Stimulated activated CD8-positive, alpha-beta memory T cell treated with anti-CD3 and anti-CD28 coated beads, Interleukin-12 subunit alpha, Interleukin-12 subunit beta, amount 100 ng/mL, for 24 hours (primary cell): ENCODE measurements around the gene SSTR3.

Source experiments
- DNase-seq: peaks from one replicate; pipeline ENCODE4 v3.0.0-alpha.2; 2020; ENCODE audit errors: extremely low read depth

Gene SSTR3

GRCh38 chr22:37167981-37168647 lies 44.2 kb downstream of the SSTR3 start:
- no peak for DNase-seq

- no peak for DNase-seq
Observed at GRCh38 chr22:37167176-37167980, 44.9 kb downstream of the SSTR3 start.

- DNase-seq = no peak
Observed at GRCh38 chr22:37166675-37167066, 45.6 kb downstream of the SSTR3 start.

- DNase-seq = no peak
Observed at GRCh38 chr22:37165940-37166674, 46.2 kb downstream of the SSTR3 start.

GRCh38 chr22:37165066-37165465 lies 47.2 kb downstream of the SSTR3 start:
- no peak for DNase-seq

- no peak for DNase-seq
Observed at GRCh38 chr22:37164505-37164887, 47.8 kb downstream of the SSTR3 start.

GRCh38 chr22:37163575-37164504 lies 48.4 kb downstream of the SSTR3 start:
- DNase-seq = peak; percentile 52

DNA sequence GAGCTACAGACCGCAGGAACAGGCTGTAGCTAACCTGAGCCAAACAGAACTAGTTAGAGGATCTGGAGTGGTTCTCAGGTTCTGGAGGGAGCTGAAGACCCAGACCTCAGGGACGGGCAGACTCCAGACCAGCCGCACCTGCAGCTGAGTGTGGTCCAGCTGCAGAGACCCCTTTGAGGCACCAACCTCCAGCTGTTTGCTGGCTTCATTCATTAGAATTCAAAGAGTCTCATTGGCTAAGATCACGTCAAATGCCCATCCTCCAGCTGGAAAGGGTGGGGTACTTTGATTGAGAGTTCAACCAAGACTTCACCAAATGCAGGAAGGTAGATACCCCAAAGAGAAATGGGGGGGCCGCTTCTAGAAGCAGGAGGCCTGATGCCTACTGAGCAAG lies 49.2 kb downstream of the SSTR3 start:
- no peak for DNase-seq

DNA sequence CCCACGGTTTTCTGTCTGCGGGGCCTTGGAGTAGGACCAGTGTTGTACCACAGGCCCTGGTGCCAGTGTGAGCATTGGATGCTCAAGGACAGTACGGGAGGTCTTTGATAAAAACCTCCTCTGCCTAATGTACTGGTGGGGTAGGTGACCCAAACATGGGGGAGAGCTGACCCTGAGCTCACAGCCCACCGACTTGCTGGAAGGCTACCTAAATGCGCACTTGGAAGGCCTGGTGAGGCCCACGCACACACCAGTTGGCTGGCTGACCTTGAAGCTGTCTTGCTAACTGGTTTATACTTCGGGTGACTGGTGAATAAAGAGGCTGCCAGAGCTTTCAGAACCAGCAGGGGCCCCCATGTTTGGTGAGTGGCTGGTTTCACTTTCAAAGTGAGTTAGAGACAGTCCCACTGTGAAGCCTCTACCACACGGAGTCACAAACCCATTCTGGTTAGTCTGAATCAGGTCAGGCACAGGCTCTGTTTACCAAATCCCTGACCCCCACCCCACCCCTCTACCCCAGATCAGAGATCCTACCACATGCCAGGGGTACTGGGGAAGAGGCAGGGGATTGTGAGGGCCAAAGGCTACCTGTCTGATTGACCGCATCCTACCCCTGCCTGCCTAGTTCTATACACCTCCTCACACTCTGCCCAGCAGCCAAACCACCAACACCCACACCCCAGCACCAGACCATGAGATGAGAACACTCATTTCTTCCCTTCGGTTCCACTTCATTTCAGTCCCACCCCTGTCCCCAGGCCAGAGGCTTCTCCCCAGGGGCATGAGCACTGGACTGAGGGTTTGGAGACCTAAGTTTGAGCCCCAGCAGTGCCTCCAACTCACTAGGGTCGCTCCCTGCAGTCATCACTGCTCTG lies 49.8 kb downstream of the SSTR3 start:
- peak; percentile 58 for DNase-seq

- no peak for DNase-seq
Observed at GRCh38 chr22:37161443-37161842, 50.8 kb downstream of the SSTR3 start.

DNA sequence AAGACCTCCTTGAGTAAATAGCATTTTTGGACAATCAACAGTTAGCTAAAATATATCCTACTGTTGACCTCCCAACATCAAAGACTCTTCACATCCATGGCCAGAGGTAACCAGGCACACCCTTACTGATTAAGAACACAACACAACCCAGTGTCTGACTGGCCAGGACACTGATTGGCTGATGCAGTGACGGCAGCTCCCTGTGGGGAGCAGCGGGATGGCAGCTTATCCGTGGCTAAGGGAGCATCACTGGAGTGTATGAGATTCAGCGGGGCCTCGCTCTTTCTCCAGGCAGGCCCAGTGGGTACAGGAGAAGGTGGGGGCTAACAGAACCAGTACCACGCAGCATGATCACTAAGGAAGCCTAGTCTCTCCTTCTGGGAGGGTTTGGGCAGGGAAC lies 52.2 kb downstream of the SSTR3 start:
- no peak for DNase-seq

DNA sequence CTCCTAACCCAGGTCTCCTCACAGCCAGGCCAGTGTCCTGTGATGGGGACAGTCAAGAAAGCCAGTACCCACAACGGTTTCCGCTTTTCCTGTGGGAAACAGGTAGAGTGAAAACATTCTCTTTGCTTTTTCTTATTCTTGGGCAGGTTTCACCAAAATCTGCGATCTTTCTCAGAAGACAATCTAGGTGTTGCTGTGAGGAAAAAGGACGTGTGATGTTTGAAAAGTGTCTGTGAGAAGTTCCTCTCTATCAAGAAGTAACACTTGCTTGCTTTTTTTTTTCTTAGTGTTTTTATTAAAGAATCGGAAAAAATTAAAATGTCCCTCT lies 53.4 kb downstream of the SSTR3 start:
- no peak for DNase-seq

GRCh38 chr22:37157516-37158285 lies 54.6 kb downstream of the SSTR3 start:
- DNase-seq = no peak

DNA sequence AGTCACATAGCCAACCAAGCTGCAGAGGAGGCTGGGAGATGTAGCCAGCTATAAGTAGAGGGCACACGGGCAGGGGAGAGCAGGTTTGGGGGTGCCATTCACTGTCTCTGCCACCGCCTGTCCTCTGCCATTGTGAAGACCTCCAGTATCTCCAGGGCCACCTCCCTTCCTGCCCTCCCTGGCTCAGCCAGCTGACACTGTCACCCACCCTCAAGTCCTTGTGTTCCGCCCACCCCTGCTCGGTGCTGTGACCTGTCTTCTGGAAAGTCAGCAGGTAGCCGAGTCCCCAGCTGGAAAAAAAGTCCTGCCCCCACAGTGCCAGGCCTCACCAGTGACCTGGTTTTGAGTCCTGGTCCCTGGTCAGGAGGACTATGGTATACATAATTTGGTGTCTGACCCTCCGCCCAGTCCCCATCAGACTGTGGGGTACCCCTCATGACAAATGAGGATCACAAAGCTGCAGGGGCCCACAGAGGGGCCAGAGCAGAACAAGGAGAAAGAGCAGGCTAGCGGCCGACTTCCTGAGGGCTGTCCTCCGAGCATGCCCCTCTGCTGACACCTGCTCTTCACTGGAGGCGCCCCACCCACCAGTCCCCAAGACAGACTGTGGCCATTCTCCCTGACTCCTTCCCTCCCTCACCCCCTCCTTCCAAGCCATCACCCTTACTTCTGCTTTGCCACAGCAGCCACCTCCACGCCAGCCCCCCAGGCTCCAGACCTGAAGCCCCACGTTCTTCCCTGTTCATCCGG lies 55.4 kb downstream of the SSTR3 start:
- DNase-seq = no peak

DNA sequence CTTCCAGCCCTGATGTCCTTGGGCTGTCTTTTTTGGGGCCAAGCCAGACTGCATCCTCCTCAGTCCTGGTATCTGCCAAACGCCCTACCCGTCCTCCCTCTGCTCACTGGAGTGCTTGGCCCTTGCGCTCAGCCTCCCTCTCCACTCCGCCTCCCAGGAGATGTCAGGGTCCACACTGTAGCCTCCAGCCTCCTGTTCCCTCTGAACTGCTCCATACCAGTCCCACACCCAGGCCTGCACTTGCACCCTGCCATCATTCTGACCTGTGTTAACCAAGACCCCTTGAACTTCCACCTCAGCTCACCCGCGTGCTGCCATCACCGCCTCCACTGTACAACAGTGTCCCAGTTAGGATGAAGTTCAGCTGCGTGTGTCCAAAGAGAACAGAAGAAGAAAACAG lies 56.3 kb downstream of the SSTR3 start:
- DNase-seq = no peak

- DNase-seq = no peak
Observed at GRCh38 chr22:37154925-37155712, 57.2 kb downstream of the SSTR3 start.
